GM12878 (cell line): ENCODE results near the gene SPATA46. TPM values are rescaled to one million over a fixed set of nuclear protein-coding genes. Genes with fewer than 3 reads are reported as not detected.

Experiments
- ATAC-seq: fragments of 200-7000 bp; cut with Tn5 transposase; 3 replicates; pipeline ENCODE4 v1.9.1; 2020; ENCODE audit warnings: mild to moderate bottlenecking, moderate library complexity
- BruUV-seq: library from RNA; stranded (reverse); fragments of 400-500 nt; replicated peaks from 2 replicates; lab custom pipeline; 2021; lab: Mats Ljungman, UMichigan
- CTCF ChIA-PET: fragments of 300-600 bp; sonication (Branson Sonifier 250); formaldehyde crosslinking; extraction: SDS; loops from one replicate; lab custom pipeline; 2021; ENCODE audit warnings: inconsistent platforms; lab: Yijun Ruan, JAX
- POLR2A ChIA-PET: fragments of 350-600 bp; formaldehyde crosslinking; extraction: SDS; loops from one replicate; lab custom pipeline; 2021; ENCODE audit warnings: inconsistent platforms; lab: Charles Lee
- RAD21 ChIA-PET: fragments of 300-600 bp; sonication (Branson Sonifier 250); formaldehyde crosslinking; loops from one replicate; lab custom pipeline; 2023; ENCODE audit warnings: antibody characterized with exemption; ENCODE audit not compliant: unreplicated experiment; lab: Charles Lee
- SMC1A ChIA-PET: fragments of 300-600 bp; sonication (Branson Sonifier 250); formaldehyde crosslinking; loops from one replicate; lab custom pipeline; 2023; ENCODE audit not compliant: unreplicated experiment, uncharacterized antibody; lab: Charles Lee
- DNase-seq: peaks from one replicate; pipeline ENCODE4 v3.0.0-alpha.2; 2011; ENCODE audit warnings: low read depth, low spot score
- FAIRE-seq: peaks from 3 replicates; lab custom pipeline; 2011; peaks lifted over from hg19 to GRCh38; lab: Jason Lieb, UNC
- H2AFZ ChIP-seq: 2 replicates; pipeline ENCODE4 v1.6.0; 2011; ENCODE audit warnings: low read depth, low read length, control low read depth; ENCODE audit not compliant: control insufficient read depth
- H3K27ac ChIP-seq: 2 replicates; pipeline ENCODE4 v1.5.1; 2011; ENCODE audit warnings: control low read depth; ENCODE audit not compliant: control insufficient read depth, insufficient read depth
- H3K27me3 ChIP-seq, 2 experiments: replicated peaks in 1 of 2; 2 replicates each; pipeline versions ENCODE4 v1.6.0 to v1.6.1; 2011; ENCODE audit warnings: low read length in 1 of 2; ENCODE audit not compliant: control insufficient read depth in 2 of 2, insufficient read depth in 2 of 2
- H3K36me3 ChIP-seq, 2 experiments: 2 replicates each; pipeline ENCODE4 v1.5.1; 2011; ENCODE audit warnings: low read length in 1 of 2; ENCODE audit not compliant: control insufficient read depth in 2 of 2, insufficient read depth in 2 of 2
- H3K4me1 ChIP-seq: 2 replicates; pipeline ENCODE4 v1.6.1; 2011; ENCODE audit warnings: mild to moderate bottlenecking, low read length, moderate library complexity, mixed read lengths; ENCODE audit not compliant: control insufficient read depth, insufficient read depth
- H3K4me2 ChIP-seq: 2 replicates; pipeline ENCODE4 v1.6.0; 2011; ENCODE audit warnings: control low read depth; ENCODE audit not compliant: control insufficient read depth, insufficient read depth
- H3K4me3 ChIP-seq: fragments of 200-600 bp; sonication (generic); 2 replicates; pipeline ENCODE4 v1.5.1; 2016
- H3K79me2 ChIP-seq: 2 replicates; pipeline ENCODE4 v1.6.0; 2011; ENCODE audit warnings: low read length; ENCODE audit not compliant: control insufficient read depth, insufficient read depth
- H3K9ac ChIP-seq: 2 replicates; pipeline ENCODE4 v1.8.0; 2011; ENCODE audit warnings: low read length, control low read depth, mixed read lengths; ENCODE audit not compliant: control insufficient read depth, insufficient read depth
- H3K9me3 ChIP-seq: replicated peaks from 3 replicates; pipeline ENCODE4 v1.5.1; 2011; ENCODE audit warnings: mild to moderate bottlenecking, low read length; ENCODE audit not compliant: control insufficient read depth, insufficient read depth
- H4K20me1 ChIP-seq: 2 replicates; pipeline ENCODE4 v1.6.0; 2011; ENCODE audit not compliant: control insufficient read depth, insufficient read depth
- BHLHE40 ChIP-seq, 2 experiments: fragments of 450-650 bp in 1 of 2; IDR thresholded peaks; 2 replicates each; pipeline ENCODE4 v1.6.1; 2011 to 2017; ENCODE audit warnings: low read depth in 2 of 2, borderline replicate concordance in 1 of 2, improper control_type of control experiment in 1 of 2, low read length in 1 of 2, mild to moderate bottlenecking in 1 of 2
- EP300 ChIP-seq, 2 experiments: fragments of 150-350 bp in 1 of 2; IDR thresholded peaks; 2 replicates each; pipeline ENCODE4 v1.6.1; 2011 to 2012; ENCODE audit warnings: low read depth in 2 of 2, low read length in 2 of 2, borderline replicate concordance in 1 of 2, improper control_type of control experiment in 1 of 2, inconsistent platforms in 1 of 2; ENCODE audit not compliant: control insufficient read depth in 1 of 2
- HDAC6 ChIP-seq: fragments of 200-600 bp; sonication (generic); IDR thresholded peaks from one replicate; pipeline ENCODE4 v1.8.0; 2017; ENCODE audit warnings: antibody characterized with exemption; ENCODE audit not compliant: unreplicated experiment
- KDM1A ChIP-seq: fragments of 200-600 bp; sonication (generic); IDR thresholded peaks from 2 replicates; pipeline ENCODE4 v1.6.1; 2016; ENCODE audit warnings: borderline replicate concordance
- NR2C1 ChIP-seq: fragments of 450-650 bp; IDR thresholded peaks from 2 replicates; pipeline ENCODE4 v1.6.1; 2017; ENCODE audit warnings: antibody characterized with exemption, mild to moderate bottlenecking, moderate library complexity
- ZNF217 ChIP-seq: fragments of 450-650 bp; IDR thresholded peaks from 2 replicates; pipeline ENCODE4 v1.6.1; 2017; ENCODE audit warnings: antibody characterized with exemption, mild to moderate bottlenecking
- WGBS: methylation state at CpG from one replicate; pipeline ENCODE4 v1.1.6; 2016; ENCODE audit warnings: low lambda C conversion rate; ENCODE audit not compliant: insufficient replicate concordance, insufficient coverage; ENCODE audit errors: missing lambda C conversion rate; 5-methylcytosine and 5-hydroxymethylcytosine counted together
- in situ Hi-C: fragments of 300-500 bp; cut with MboI; formaldehyde crosslinking; loops from 9 replicates; pipeline ENCODE4 v1.14.3; 2018; ENCODE audit warnings: mixed read lengths
- intact Hi-C: fragments of 100-400 bp; cut with micrococcal nuclease; formaldehyde crosslinking; loops from one replicate; pipeline ENCODE4 v1.14.2; 2022; ENCODE audit not compliant: unreplicated experiment
- polyA plus RNA-seq, 11 experiments: library from polyadenylated mRNA; depleted of rRNA in 4 of 11; unstranded in 6 of 11; stranded (reverse) in 5 of 11; fragments of >200 nt; fragmentation: Nextera tagmentation in 4 of 11; fragmentation: Illumina TruSeq in 1 of 11; extraction: Ambion mirVana in 4 of 11; extraction: Trizol in 1 of 11; gene quantifications; 1 replicate in 1 of 11; 2 replicates in 10 of 11; pipeline versions ENCODE4 v1.2.1 to v1.2.3, GENCODE V29; 2011 to 2016; ENCODE audit warnings: inconsistent platforms in 2 of 11, missing spikeins in 2 of 11, low read depth in 1 of 11
- total RNA-seq, 4 experiments: library from RNA; depleted of rRNA in 3 of 4; stranded (reverse); fragments of >200 nt in 3 of 4; fragmentation: Illumina TruSeq in 1 of 4; extraction: Trizol in 1 of 4; gene quantifications; 2 replicates each; pipeline versions ENCODE4 v1.2.1 to v1.2.3, GENCODE V29; 2013 to 2021
- TF ChIP-seq, protein P1 (sequence below): IDR thresholded peaks from 2 replicates; pipeline ENCODE4 v1.6.1; 2011; ENCODE audit warnings: borderline replicate concordance, low read depth, mild to moderate bottlenecking, moderate library complexity, mixed read lengths, low read length; ENCODE audit not compliant: insufficient read depth; ENCODE audit errors: extremely low read length
- TF ChIP-seq, protein P2 (sequence below): fragments of 450-650 bp; formaldehyde crosslinking; IDR thresholded peaks from 2 replicates; pipeline ENCODE4 v1.4.0; 2020; ENCODE audit warnings: mild to moderate bottlenecking, moderate library complexity

The SPATA46 gene
- total and polyA plus RNA-seq, 10 of the 15 experiments (the other 5 are each of a cell fraction or from before 2014, with no cell fraction given): not detected

DNA sequence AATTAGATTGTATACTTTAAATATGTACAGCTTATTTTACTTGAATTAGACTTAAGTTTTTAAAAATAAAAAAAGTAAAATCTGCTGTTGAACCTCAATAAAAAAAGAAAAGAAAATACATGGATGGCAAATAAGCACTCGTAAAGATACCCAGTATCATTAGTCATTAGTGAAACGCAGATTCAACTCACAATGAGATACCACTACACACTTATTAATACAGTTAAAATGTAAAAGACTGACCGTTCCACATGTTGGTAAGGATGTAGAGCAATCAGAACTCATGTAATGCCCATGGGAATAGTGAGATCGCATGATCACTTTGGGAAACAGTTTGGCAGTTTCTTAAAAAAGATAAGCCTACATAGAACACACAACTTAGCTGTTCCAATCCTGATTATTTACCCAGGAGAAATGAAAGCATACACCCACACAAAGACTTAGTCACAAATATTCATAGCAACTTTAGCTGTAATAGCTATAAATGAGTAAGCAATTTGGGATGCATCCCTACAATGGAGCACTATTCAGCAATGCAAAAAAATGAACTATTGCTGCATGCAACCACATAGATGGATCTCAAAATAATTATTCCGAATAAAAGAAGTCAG lies 28.0 kb upstream of the SPATA46 start:
- ChIA-PET SMC1A (no interaction called here), RAD21 (no interaction called here), CTCF (interaction anchor here (0.7 to 1.4 kb wide), 2 partner anchors 47 to 71 kb away, joined by 3 read pairs; no protein-coding TSS in a partner anchor), POLR2A (interaction anchor here (0.6 kb wide), 1 partner anchor 30 kb away, joined by 3 read pairs; no protein-coding TSS in a partner anchor)
- Histone ChIP-seq H3K9ac (no peak overlapping the region), H3K79me2 (no peaks in the 10 kb centered on the region), H3K27me3 (no peaks in the 10 kb centered on the region; a peak in 2 of 4 replicates), H3K4me3 (no peak overlapping the region), H3K4me1 (no peaks in the 10 kb centered on the region), H3K36me3 (no peaks in the 10 kb centered on the region), H3K27ac (no peak overlapping the region), H2AFZ (no peak overlapping the region), H3K4me2 (no peak overlapping the region), H3K9me3 (no peaks in the 10 kb centered on the region), H4K20me1 (no peaks in the 10 kb centered on the region)
- BruUV-seq: no TSS peak
- intact Hi-C loops: no loop called here
- in situ Hi-C loops: no loop called here
- TF ChIP-seq ZNF217 (no peak), KDM1A (no peak), EP300 (IDR thresholded peaks at IDR 0.05; ENCODE audit: borderline replicate concordance in 1 of 2, control insufficient read depth in 1 of 2, low read depth in 2 of 2, low read length in 2 of 2) (no peak), BHLHE40 (IDR thresholded peaks at IDR 0.05; ENCODE audit: borderline replicate concordance in 1 of 2, low read depth in 2 of 2, low read length in 1 of 2) (no peak), NR2C1 (no peak), HDAC6 (no peak)
- TF ChIP-seq, protein P1, sequence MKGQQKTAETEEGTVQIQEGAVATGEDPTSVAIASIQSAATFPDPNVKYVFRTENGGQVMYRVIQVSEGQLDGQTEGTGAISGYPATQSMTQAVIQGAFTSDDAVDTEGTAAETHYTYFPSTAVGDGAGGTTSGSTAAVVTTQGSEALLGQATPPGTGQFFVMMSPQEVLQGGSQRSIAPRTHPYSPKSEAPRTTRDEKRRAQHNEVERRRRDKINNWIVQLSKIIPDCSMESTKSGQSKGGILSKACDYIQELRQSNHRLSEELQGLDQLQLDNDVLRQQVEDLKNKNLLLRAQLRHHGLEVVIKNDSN: no peak
- TF ChIP-seq, protein P2, sequence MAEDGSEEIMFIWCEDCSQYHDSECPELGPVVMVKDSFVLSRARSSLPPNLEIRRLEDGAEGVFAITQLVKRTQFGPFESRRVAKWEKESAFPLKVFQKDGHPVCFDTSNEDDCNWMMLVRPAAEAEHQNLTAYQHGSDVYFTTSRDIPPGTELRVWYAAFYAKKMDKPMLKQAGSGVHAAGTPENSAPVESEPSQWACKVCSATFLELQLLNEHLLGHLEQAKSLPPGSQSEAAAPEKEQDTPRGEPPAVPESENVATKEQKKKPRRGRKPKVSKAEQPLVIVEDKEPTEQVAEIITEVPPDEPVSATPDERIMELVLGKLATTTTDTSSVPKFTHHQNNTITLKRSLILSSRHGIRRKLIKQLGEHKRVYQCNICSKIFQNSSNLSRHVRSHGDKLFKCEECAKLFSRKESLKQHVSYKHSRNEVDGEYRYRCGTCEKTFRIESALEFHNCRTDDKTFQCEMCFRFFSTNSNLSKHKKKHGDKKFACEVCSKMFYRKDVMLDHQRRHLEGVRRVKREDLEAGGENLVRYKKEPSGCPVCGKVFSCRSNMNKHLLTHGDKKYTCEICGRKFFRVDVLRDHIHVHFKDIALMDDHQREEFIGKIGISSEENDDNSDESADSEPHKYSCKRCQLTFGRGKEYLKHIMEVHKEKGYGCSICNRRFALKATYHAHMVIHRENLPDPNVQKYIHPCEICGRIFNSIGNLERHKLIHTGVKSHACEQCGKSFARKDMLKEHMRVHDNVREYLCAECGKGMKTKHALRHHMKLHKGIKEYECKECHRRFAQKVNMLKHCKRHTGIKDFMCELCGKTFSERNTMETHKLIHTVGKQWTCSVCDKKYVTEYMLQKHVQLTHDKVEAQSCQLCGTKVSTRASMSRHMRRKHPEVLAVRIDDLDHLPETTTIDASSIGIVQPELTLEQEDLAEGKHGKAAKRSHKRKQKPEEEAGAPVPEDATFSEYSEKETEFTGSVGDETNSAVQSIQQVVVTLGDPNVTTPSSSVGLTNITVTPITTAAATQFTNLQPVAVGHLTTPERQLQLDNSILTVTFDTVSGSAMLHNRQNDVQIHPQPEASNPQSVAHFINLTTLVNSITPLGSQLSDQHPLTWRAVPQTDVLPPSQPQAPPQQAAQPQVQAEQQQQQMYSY (CRISPR knock-in tag): no peak
- no peak for DNase-seq
- no peak for FAIRE-seq
- 28% methylated on average over 5 of the region's 5 CpGs for WGBS
- no peak for ATAC-seq
